ENCODE results near the gene USE1.

USE1 gene

GRCh38 chr19:17235971-17236777, 21.0 kb downstream of the USE1 start:
- DNase-seq (ENCODE audit: low read depth), result no peak

- DNase-seq (ENCODE audit: low read depth), result no peak
These were observed 21.8 kb downstream of the USE1 start for GRCh38 chr19:17236811-17237543.

- no peak for DNase-seq (ENCODE audit: low read depth)
These were observed 22.9 kb downstream of the USE1 start for GRCh38 chr19:17237747-17238706.

DNA sequence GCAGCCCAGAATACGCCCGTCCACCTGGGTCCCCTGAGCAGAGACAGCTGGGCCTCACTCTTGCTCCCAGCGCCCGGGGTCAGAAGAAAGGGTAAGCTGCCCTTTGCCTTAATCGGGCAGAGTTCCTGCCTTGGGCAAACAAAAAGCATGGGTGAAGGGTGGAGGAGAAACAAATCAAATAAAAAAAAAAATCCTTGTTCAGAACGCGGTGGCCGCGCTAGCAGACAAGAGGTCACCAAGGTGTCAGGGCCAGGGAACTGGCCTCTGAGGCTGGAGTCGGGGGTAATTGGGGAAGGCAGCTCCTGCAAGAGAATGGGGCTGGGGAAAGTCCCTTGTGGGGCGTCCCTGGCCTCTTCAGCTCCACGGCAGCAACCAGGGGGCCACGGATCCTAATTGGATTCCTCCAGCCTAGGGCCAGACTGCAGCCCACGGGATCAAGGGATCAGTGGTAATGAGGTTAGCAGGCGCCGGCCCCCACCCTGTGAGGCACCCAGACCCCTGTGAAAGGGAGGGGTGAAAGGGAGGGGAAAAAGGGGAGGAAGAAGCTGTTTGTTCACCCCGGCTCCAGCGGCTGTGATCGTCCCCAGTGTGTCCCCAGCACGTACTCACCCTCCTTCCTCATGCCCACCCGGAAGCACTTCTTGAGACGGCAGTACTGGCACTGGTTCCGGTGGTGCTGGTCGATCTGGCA, 25.1 kb downstream of the USE1 start:
- DNase-seq (ENCODE audit: low read depth), result no peak

DNA sequence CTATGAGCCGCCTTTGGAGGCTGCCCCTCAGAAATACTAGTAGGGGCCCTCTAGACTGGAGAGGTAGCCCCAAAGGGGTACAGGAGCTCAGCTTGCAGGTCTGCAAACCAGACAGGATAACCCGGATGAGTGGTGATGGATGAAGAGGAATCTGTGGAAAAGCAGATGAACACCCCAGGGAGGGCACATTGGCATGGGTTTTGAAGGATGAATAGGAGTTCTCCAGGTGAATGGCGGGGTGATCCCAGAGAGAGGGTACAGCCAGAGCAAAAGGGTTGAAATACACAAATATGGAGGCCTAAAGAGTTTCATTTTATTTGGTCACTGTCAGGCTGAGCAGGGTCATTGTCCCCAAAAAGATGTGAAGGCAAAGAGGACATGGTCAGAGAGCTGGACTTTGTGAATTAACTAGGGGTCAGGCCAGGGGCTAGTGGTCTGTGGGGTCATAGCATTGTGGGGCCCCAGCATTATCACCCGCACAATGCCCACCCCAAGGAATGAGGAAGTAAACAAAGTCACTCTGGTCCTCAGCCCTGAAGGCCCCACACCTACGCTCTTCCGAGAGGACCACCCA, 25.8 kb downstream of the USE1 start:
- no peak for DNase-seq (ENCODE audit: low read depth)

DNA sequence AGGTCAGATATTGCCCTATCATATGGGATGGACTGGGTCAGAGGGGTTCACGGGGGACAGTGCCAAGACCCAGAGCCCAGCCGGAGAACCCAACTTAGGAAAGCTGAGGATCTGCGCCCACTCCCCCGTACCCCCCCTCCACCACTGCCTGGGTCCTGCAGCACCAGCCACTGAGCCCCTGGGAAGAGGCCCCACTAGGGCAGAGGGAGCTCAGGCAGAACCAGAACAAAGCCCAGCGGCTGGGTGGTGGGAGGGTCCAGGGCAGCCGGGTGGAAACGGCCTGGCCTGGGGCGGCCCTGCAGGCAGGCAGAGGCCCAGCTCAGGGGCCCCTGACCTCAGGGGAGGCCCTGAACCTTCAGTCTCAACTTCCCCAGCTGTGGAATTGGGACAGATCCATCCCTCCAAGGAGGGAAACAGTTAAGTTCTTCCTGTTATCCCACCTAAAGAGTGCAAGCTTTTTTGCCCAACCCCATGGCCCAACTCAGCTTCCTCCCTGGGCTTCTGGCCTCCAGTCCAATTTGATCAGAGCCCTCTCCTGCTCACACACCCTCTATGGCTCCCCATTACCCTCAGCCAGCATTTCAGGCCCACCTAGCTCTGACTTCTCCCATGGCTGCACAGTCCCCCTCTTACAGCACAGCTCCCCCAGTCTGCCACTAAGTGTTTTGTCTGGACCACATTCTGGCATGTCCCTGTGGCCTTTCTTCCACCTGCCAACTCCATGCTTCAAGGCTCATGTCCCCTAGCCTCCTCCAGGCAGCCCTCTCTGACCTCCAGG, 27.5 kb downstream of the USE1 start:
- DNase-seq (ENCODE audit: low read depth), result no peak

DNA sequence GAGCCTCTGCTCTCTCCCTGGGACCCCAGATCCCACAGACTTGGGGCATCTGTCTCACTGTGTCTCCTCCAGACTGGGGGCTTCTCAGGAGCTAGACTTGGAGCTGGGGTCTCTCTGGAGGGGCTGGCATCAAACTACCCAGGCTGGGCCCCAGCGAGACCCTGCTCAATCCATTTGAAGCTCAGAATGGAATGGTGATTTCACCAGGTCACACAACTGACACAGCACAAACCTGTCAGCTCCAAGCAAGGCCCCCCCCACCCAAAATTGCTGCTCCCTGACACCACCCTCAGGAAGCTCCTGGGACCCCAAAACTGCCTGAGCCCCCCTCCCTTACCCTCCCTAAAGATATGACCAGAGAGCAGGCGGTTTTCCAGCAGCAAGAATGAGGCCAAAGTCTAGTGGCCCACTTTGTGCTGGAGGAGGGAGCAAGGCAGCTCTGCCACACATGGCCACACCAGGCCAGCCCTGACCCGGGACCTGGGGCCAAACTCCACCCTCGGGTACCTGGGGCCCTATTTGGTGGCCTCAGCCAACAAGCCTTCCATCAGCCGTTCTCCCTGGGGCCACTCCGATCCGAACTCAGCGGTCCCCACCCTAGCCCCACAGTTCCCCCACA, 28.2 kb downstream of the USE1 start:
- DNase-seq (ENCODE audit: low read depth), result no peak

- no peak for DNase-seq (ENCODE audit: low read depth)
These were observed 28.9 kb downstream of the USE1 start for GRCh38 chr19:17243830-17244617.

DNA sequence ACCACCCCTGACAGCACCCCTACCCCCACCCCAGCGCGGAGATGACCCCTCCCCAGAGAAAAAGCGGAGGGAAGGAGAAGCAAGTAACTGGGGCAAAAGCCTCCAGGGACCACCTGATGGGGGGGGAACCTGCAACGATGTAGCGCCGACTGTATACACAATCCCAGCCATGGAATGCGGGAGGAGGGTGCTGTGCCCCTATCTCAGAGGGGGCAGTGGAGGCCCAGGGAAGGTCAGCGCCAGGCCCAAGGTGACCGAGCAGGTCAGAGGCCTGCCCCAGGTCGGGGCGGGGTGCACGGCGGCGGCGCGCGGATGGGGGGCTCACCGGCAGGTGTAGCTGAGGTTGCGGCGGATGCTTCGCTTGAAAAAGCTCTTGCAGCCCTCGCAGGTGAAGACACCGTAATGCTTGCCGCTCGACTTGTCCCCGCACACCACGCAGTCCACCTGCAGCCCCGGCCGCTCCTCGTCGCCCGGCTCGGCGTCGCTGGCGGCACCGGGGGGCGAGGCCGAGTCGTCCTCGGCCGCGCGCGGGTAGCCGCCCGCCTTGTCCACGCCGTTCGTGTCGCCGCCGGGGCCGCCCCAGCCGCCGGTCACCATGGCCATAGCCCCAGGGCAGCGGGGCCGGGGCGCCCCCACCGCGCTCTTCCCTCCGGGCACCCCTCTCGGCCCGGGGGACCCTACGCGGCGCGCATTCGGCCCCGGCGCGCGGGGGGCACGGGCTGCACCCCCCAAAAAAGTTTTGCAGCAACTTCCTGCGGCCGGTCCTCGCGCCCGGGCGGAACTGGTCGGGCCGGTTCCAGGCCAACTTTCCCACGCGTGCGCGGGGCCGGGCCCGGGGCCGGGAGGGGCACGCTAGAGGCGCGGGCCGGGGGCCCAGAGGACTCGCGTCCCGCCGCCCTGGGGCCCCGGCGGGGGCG, 29.7 kb downstream of the USE1 start:
- no peak for DNase-seq (ENCODE audit: low read depth)

DNA sequence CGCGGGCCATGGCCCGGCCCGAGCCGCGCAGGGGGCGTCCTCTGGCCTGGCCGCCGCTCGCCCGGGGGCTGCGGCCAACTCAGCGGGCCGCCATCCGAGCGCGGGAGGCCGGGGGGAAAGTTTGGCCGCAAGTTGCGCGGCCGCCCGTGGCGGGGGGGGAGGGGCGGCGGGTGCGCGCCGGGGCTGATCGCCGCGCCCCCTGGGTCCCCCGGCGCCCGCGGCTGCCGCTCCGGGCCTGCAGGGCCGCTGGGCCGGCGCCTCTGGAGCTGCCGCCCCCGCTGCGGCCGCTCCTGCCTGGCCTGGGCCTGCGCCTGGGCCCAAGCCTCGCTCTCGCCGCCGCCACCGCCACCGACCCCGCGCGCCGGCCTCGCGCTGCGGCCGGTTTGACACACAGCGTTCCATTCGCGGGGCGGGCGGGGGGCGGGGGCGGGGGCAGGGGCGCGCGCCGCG, 30.4 kb downstream of the USE1 start, which contains the start of gene NR2F6:
Gene NR2F6, minus strand, starts transcription at position 385 of the 450 bp plus-strand sequence. CDS start 699 bp downstream, outside the sequence.
- no peak for DNase-seq (ENCODE audit: low read depth)

GRCh38 chr19:17246681-17247425, 31.7 kb downstream of the USE1 start:
- DNase-seq (ENCODE audit: low read depth), result no peak

DNA sequence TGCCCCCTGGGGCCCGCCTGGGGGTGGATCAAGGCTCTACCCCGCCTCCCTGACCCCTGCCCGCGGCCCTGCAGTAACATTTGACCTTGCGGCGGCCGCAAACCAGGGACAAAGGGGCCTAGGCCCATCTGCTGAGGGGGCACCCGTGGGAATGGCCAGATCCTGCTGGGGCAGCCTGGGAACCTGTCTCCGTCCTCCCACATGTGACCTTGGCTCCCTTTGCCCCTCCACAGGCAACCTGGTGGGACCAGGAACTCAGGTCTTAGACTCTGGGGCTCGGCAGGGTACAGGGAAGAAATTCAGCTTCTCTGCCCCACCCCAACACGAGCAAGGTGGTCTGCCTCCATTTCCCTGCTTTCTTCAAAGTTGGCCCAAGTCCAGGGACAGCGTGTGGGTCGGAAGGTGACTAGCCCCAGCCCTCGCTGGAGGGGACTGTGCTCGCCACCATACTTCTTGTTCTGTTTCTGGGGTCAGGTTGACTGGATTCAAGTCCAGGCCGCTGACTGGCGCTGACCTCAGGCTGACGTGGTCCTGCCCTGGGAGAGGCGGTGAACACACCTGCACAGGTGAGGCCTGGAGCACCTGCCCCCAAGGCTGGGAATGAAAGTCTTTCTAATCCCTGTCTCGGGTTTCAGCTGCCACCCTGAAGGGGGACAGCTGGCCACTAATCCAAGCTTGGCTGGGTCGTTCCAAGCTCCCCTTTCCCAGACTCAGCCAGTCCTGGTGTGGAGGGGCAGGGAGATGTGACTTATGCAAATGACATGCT, 33.0 kb downstream of the USE1 start:
- no peak for DNase-seq (ENCODE audit: low read depth)

DNA sequence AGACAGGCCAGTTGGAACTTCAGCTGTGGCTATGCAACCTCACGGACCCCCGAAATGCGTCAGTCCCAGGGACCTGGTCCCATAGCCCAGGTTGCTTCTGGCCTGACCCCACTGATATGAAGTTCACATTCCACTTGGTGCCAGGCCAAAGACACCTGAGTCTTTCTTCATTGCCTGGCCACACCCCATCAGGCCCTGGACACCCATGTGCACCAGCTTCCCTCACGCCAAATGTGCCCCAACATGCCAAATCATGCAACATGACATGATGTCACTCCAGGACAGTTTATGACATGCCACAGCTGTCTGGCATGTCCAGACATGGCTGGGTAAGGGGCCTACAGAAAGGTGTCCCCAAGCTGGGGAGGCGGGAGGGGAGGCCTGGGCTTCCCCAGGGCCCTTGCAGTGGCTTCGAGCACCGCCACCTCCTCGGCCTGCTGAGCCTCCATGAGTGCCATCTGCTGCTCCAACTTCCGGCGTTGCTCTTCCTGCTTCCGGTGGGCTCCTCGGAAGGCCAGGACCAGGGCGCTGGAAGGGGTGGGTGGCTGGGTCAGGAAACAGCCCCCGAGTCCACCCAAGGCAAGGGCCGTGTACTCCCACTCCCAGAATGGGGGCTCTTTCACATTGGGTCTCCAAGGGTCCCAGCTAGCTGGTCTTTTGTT, 34.9 kb downstream of the USE1 start:
- DNase-seq (ENCODE audit: low read depth), result no peak

- no peak for DNase-seq (ENCODE audit: low read depth)
These were observed 39.5 kb downstream of the USE1 start for GRCh38 chr19:17254636-17255035.

DNA sequence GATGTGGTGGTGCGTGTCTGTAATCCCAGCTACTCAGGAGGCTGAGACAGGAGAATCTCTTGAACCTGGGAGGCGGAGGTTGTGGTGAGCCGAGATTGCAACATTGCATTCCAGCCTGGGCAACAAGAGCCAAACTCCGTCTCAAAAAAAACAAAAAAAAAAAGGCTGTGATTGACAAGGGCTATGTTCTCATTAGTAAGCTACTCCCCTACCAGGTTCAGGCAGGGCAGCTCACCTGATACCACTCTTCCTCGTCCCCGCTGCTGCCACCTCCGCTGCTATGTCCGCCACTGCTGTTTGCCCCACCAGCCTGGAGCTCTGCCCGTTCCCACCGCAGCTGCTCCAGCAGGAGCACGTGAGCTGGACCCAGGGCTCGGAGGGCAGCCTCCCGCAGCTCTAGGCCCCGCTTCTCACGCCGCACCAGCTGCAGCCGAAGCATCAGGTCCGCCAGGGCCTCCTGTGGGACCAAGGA, 40.0 kb downstream of the USE1 start:
- DNase-seq (ENCODE audit: low read depth), result no peak

DNA sequence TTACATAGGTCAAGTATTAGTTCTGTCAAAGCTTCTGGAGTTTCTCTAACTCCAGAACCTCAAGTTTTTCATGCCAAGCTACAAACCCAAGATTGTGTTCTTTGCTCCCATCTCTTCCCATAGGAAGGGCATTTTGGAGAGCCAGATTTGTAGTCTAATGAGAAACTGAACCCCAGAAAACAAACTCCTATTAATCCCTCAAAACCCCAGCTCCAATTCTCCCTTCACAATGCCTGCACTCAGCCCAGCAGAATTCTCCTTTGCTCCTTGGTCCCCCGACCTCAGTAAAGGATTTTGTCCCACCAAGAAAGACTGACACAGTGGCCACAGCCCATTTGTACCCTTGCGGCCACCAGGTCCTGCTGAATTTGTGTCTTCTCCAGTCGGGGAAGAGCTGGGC, 41.0 kb downstream of the USE1 start:
- no peak for DNase-seq (ENCODE audit: low read depth)
